Measurements from ENCODE around the gene AOPEP.

The AOPEP gene

GRCh38 chr9:94757158-94757557, 30.7 kb downstream of the AOPEP start:
- intact Hi-C loops (cut with DNase I): no loop called here
- no peak for DNase-seq

GRCh38 chr9:94758031-94758430, 31.5 kb downstream of the AOPEP start:
- no peak for DNase-seq
- intact Hi-C loops (cut with DNase I): no loop called here

DNA sequence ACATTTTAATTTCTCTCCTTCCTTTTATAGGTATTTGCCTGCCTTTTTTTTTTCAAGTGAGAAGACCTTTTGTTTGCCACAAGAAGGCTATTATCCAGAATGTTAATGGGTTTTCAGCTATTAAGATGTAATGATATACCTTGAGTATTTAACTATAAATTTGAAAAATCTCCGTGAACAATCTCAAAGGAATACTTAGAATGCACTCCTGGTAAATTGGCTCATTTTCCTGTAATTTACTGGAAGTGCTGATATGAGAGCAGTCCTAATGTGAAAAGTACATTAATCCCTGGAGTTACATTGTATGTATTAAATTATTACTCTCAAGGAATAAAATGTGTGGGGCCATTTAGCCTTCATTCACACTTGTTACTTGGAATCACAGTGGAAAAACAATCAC, 32.4 kb downstream of the AOPEP start:
- DNase-seq: no peak
- intact Hi-C loops (cut with DNase I): no loop called here

GRCh38 chr9:94760010-94760409, 33.5 kb downstream of the AOPEP start:
- DNase-seq: no peak
- intact Hi-C loops (cut with DNase I): no loop called here

GRCh38 chr9:94760660-94761059, 34.2 kb downstream of the AOPEP start:
- no peak for DNase-seq
- intact Hi-C loops (cut with DNase I): no loop called here

GRCh38 chr9:94761481-94761880, 35.0 kb downstream of the AOPEP start:
- intact Hi-C loops (cut with DNase I): no loop called here
- no peak for DNase-seq

DNA sequence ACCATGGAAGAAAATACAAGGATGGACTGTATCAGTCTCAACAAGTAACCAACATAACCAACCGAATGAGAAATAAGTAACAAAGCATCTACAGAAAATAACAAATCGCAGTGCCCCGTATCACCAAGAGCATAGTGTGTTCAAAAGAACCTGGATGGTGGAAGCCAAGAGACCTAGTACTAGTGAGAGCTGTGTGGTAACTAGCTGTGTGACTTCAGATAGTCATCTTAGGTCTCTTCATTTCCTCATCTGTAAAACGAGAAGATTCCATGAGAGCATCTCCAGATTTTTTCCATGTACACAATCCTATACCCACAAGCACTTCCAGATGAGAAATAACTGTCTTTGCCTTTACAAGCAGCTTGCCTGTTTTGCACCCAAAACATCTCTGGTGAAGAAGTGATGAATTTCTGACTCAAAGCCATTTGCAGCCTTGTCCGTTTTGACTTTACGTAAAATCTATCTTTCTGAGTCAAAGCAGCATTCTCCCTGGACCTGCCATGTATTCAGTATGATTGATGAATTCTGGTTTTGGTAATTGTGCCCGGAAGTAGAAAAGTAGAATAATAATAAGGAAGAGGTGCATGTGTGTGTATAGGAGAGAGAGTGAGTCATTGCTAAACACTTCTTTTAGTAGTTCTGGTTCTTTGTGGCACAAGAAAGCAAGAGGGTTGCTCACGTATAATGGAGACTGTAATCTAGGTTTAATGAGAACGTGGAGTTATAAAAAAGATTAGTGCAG, 41.0 kb downstream of the AOPEP start:
- intact Hi-C loops (cut with DNase I): no loop called here
- no peak for DNase-seq

DNA sequence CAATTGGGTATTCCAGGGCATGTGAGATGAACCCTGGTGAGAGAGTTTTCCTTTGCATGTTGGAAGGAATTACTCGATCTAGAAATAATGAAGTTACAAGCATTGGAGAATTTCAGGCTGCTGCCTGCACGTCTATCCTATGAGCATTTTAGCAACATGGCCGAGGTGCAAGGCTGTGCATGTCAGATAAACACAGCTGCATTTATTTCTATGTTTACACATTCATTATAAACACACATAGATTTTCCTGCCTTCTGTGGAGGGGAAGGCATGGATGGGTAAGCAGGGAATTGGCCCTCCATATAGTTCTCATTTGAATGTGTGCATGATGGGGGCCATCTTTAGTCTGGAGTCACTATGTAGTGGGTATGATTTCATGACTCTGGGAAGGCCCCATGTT, 42.3 kb downstream of the AOPEP start:
- no peak for DNase-seq
- intact Hi-C loops (cut with DNase I): no loop called here

- intact Hi-C loops (cut with DNase I): no loop called here
- DNase-seq: no peak
Observed at GRCh38 chr9:94770334-94770733, 43.8 kb downstream of the AOPEP start.

DNA sequence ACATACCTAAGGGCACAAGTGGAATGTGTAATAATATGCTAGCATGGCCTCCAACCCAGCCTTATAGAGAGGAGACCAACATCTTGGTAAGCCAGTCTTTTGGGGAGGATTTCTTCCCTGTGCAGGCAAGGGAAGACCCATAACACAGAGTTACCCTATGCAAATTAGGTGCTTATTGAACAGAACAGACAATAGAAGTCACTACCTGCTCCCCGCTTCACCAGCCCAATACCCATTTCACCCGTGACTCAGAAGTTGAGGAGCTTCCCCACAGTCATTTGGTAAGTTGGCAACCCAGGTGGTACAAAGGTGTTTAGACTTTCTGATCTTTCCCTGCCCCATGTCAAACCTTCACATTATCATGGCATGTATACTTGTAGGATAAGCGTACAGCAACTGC, 44.6 kb downstream of the AOPEP start:
- intact Hi-C loops (cut with DNase I): no loop called here

DNA sequence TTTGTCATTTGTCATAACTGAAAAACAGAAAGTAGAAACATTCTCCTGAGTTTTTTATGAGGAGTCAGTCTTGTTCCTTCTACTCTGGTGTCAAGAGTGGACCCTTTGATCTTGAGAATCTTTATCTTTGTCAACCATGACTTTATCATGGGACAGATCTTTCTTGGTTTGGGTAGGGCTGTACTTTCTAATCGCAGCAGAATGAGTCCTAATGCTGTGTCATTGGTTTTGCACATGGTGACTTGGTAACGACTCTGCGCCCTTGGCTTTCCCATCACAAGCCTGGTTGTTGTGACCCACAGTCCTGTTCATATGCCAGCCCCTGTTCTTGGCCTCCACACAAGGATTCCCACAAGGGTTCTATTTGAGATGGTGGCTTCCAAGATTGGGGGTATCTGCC, 45.6 kb downstream of the AOPEP start:
- intact Hi-C loops (cut with DNase I): no loop called here
- no peak for DNase-seq

More for the DNA sequence above, 44.6 kb downstream of the AOPEP start:
- DNase-seq: no peak

DNA sequence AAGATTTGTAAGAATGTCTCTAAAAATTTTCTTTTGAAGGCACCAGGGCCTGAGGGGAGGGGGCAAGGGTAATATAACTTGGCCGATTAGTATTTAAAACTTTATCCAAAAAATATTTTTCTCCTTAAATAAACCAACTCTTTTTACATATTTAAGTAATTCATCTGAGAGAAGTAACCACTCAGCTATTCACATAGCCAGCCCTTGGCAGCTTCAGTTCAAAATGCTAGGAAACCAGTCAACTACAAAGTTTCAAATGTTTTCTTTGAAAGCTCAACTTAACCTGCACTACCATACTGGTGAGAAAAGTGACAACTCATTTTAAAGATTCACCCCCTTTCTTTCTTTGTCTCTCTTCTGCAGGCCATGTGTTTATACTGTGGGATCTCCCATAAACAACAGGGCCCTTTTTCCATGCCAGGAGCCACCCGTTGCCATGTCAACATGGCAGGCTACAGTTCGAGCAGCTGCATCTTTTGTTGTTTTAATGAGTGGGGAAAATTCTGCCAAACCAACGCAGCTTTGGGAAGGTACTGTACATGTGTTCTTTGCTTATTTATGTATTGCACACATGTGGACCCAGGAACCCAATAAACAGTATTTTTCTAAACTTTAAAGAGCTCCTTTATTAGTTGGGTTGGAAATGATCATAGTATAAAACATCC, 46.3 kb downstream of the AOPEP start:
- peak; percentile 43 to 96 (median 70) for DNase-seq
- intact Hi-C loops (cut with DNase I): no loop called here

- intact Hi-C loops (cut with DNase I): no loop called here
- DNase-seq: no peak
Observed at GRCh38 chr9:94773655-94774054, 47.2 kb downstream of the AOPEP start.

DNA sequence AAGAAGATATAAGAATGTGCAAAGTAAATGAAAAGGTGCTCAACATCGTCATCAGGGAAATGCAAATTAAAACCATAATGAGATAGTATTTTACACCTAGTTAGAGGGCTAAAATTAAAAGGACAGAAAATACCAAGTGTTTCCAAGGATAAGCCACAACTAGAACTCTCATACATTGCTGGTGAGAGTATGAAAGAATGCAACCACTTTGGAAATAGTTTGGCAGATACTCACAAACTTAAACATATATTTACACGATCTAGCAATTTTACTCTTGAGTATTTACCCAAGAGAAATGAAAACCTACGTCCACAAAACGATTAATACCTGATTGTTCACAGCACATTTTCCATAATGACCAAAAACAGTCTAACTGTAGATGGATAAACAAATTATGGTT, 51.5 kb downstream of the AOPEP start:
- no peak for DNase-seq
- intact Hi-C loops (cut with DNase I): no loop called here

DNA sequence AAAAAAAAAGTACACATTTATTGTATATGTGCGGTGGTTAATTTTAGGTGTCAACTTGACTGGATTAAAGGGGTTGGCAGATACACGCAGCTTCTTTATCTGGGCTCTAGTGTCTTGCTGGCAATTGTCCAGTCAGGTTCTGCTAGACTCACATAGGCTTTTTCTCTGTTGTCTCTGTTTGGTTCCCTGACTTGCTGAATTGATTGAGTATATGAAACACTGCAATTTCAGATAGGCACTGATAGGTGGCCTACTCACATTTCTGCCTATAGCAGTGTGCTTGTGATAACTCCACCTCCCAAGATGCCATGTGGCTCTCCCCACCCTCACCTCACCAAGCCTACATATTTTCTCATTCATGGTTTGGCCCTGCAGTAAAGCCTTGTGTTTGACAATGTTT, 52.5 kb downstream of the AOPEP start:
- intact Hi-C loops (cut with DNase I): no loop called here
- DNase-seq: no peak

DNA sequence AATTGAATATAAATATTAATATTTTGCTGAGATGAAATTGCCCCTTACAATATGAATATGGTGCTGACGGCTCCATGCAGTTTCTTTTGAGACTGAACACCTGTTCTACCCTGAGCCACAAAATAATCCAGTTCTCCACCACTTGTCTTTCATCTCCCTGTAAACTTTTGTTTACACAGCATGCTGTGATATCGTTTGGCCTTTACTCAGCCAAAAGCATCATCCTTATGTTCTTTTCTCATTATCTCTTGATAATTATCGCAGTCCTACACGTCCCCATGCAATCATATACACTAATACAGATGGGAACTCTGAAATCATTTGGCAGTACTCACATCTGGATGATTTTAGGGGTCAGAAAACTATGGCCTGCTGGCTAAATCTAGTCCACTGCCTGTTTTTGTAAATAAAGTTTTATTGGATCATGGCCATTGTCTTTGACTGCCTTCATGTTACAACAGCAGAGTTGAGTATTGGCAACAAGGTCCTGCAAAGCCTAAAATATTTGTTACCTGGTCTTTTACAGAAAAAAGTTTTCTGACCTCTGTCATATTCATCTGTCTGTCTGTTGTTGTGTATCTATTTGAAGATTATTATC, 53.3 kb downstream of the AOPEP start:
- DNase-seq: no peak
- intact Hi-C loops (cut with DNase I): loop anchor here (10.0 kb wide), 2 partner anchors 95 to 125 kb away; no protein-coding TSS in a partner anchor

GRCh38 chr9:94780516-94780950, 54.0 kb downstream of the AOPEP start:
- intact Hi-C loops (cut with DNase I): loop anchor here (10.0 kb wide), 2 partner anchors 96 to 124 kb away; no protein-coding TSS in a partner anchor
- no peak for DNase-seq

GRCh38 chr9:94782355-94783101, 56.0 kb downstream of the AOPEP start:
- intact Hi-C loops (cut with DNase I): loop anchor here (1.0 to 10.0 kb wide), 4 partner anchors 98 to 345 kb away; no protein-coding TSS in a partner anchor
- DNase-seq: no peak

GRCh38 chr9:94783102-94783682, 56.7 kb downstream of the AOPEP start:
- DNase-seq: peak in 9 of 10 donors; percentile 27 to 90 (median 69)
- intact Hi-C loops (cut with DNase I): loop anchor here (1.0 to 10.0 kb wide), 4 partner anchors 98 to 344 kb away; no protein-coding TSS in a partner anchor

DNA sequence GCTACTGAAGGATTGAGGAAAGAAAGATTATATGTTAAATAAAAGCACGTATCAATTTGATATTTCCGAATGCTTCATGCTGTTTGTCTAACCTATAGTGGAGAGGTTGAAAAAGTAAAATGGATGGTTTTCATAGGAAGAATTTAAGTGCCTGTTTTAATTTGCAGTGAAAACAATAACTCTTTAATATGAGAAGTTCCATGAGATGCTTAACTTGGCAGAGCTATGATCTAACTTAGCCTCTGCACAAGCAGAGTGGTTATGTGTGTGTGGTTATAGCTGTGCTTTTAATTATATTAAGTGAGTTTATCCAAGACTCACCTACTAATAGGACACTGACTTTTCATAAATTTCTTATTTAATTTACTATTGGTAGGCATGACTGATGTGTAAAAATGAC, 57.4 kb downstream of the AOPEP start:
- intact Hi-C loops (cut with DNase I): loop anchor here (1.0 to 10.0 kb wide), 4 partner anchors 99 to 343 kb away; no protein-coding TSS in a partner anchor
- DNase-seq: no peak
